ENCODE results near the gene SPOCK1.
A peak's percentile ranks its signal among the peaks of the same experiment; 100 is the strongest.

Gene SPOCK1

DNA sequence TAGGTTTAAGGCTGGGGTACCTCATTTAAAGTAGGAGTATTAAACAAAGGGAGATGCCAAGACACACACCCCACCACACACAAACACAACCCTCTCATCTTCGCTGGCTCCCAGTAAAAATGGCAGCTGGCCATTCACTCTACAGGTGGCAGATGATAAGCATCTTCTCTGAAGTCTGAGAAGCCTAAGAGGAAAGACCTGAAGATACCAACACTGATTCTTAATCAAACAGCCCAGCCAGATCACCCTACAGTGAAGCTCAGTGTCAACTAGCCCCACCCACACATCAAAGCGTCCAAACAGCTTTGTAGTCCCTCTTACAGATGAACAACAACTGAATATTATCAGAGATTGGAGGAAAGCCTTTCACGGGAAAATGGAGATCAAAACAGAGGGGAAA lies 59.5 kb downstream of the SPOCK1 start:
- no peak for DNase-seq

DNA sequence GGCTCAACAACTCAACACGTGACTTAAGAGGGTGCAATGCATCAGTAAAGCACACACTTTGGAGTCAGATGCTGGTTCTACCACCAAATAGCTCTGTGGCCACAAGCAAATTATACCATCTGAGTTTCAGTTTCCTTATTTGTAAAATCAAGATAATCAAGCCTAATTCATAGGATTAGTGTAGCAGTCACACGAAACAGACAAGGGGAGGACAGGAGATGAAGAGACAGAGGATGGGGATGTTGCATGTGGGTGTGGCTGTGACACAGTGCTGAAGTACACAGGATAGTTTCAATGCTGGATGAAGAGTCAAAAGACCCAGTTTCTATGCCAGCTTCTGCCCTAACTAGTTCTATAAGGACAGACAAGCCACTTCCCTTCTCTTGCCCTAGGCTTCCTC lies 60.2 kb downstream of the SPOCK1 start:
- no peak for DNase-seq

DNA sequence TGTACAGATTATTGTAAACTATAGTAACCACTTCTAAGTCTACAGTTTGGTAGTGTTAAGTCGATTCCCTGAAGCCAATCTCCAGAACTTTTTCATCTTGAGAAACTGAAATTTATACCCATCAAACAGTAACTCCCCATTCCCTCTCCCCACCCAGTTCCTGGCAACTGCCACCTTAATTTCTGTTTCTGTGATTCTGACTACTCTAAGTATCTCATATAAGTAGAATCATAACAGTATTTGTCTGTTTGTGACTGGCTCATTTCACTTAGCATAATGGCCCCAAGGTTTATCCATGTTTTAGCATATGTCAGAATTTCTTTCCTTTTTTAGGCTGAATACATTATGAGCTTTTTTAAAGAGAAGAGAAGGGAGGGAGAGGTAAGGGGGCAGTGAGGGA lies 61.4 kb downstream of the SPOCK1 start:
- no peak for DNase-seq

- DNase-seq: no peak
Observed at GRCh38 chr5:137433539-137433938, 65.6 kb downstream of the SPOCK1 start.

DNA sequence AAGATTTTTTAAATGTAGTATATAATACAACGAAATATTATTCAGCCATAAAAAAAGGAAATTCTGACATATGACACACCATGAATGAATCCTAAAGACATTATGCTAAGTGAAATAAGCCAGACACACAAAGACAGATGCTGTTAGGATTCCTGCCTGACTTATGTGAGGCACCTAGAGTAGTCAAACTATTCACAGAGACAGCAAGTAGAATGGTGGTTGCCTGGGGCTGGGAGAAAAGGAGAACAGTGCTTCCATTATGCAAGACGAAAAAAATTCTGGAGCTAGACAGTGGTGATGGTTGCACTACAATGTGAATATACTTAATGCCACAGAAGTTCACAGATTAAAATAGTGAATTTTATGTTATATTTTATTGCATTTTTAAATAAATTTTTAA lies 66.8 kb downstream of the SPOCK1 start:
- DNase-seq: no peak

DNA sequence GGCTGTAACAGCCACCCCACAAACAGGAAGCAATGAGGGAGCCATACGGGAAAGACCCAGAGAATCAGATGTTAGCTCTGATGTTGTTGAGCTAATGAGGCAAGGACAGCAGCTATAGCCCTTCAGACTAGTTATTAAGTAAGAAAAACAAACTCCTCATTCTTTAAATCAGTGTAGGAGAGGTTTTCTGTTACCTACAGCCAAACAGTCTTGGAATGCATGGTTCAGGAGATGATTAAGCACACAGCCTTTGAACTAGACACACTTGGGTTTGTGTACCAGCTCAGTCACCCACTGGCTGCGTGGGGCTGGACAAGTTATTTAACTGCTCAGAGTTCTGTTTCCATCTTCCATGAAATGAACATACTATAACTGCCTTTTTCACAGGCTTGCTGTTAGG lies 68.1 kb downstream of the SPOCK1 start:
- no peak for DNase-seq

- DNase-seq: no peak
Observed at GRCh38 chr5:137415231-137415681, 83.9 kb downstream of the SPOCK1 start.

DNA sequence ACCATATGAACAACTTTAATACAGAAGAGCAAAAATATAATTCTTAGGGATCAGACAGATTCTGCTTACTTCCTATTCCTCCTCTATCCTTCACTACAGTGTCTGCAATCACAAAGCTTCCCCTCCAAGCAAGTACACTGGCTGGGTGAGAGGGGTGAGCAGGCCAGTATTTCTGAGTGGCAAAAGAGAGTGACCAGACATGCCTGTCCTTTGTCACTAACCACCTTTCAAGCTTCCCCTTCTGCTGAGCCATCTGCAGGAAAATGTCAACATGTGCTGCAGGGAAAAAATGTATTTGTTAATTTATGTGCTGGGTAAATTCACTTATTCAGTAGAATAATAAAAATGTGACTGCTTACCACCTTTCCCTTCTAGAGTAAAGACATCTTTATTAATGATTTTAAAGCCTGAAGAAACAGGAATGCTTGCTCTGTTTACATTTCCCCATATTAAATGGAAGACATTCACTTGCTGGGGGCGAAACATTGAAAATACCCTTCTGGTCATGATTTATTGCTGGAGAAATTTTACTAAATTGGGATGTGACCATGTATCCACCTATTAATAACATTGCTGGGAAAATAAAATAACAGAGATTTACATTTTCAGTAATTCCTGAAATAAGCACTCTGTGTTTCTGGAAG lies 84.9 kb downstream of the SPOCK1 start:
- DNase-seq: no peak

- no peak for DNase-seq
Observed at GRCh38 chr5:137412136-137412535, 87.0 kb downstream of the SPOCK1 start.

GRCh38 chr5:137410234-137411010 lies 88.7 kb downstream of the SPOCK1 start:
- no peak for DNase-seq

- DNase-seq: no peak
Observed at GRCh38 chr5:137409736-137410135, 89.4 kb downstream of the SPOCK1 start.

GRCh38 chr5:137407090-137407489 lies 92.0 kb downstream of the SPOCK1 start:
- no peak for DNase-seq

GRCh38 chr5:137405393-137405792 lies 93.7 kb downstream of the SPOCK1 start:
- no peak for DNase-seq

- DNase-seq: no peak
Observed at GRCh38 chr5:137403869-137404268, 95.3 kb downstream of the SPOCK1 start.

- DNase-seq: no peak
Observed at GRCh38 chr5:137402436-137403187, 96.5 kb downstream of the SPOCK1 start.

DNA sequence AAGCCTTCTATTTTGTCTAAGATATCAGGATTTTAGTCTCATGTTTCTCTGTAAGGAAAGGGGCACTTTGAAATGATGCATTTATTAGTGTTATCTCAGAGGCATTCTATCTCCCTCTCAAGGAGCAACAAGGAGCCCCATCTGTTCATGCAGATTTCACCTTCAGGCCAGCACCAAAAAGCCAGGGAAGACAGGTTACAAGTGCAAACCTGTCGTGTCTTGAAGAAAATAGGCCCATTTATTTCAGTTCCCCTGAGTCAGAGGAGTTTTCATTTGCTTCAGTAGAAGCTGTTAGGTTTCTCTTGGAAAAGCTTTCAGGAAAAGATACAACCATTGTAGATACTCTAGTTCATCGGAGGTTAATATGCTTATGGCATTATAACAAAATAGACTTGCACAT lies 97.2 kb downstream of the SPOCK1 start:
- DNase-seq: no peak

- DNase-seq: no peak
Observed at GRCh38 chr5:137400571-137400970, 98.6 kb downstream of the SPOCK1 start.

DNA sequence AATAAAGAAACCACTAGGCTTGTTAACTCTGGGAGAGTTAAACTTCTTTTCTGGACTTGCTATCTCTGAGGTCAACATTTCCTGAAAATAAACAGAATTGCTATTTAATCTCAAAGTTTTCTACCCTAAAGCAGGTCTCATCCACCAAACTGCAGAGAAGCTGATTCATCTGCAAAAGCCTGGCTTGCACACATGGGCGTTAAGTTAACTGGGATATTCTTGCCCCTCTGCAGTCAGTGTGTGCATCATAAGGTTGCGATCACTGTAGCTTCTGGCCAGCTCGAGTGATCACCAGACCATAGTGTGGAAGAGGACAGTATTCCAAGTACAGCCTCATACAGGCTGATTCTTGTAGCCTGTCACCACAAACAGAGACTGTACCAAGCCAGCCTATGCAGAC lies 99.2 kb downstream of the SPOCK1 start:
- DNase-seq: no peak

GRCh38 chr5:137398751-137399150 lies 100.4 kb downstream of the SPOCK1 start:
- DNase-seq: no peak

- DNase-seq: no peak
Observed at GRCh38 chr5:137398154-137398553, 101.0 kb downstream of the SPOCK1 start.

GRCh38 chr5:137395011-137395755 lies 103.9 kb downstream of the SPOCK1 start:
- peak; percentile 24 for DNase-seq

GRCh38 chr5:137394380-137394779 lies 104.7 kb downstream of the SPOCK1 start:
- DNase-seq: no peak
